Right cardiac atrium (tissue), 5 donors: ENCODE results near the gene NAPB. TPM values are rescaled to one million over a fixed set of nuclear protein-coding genes. Genes with fewer than 3 reads are reported as not detected.

Source experiments
- ATAC-seq, 2 donors: fragments of 200-7000 bp; cut with Tn5 transposase; one replicate each; pipeline versions ENCODE4 v1.8.0 to v1.9.1; 2020; ENCODE audit warnings: moderate library complexity in 2 of 2, mild to moderate bottlenecking in 1 of 2
- DNase-seq, 3 donors: peaks; one replicate each; pipeline ENCODE4 v3.0.0-alpha.2; 2020
- H3K27ac ChIP-seq: one replicate; pipeline ENCODE4 v1.5.1; 2013; ENCODE audit warnings: mild to moderate bottlenecking, low read length, control low read depth, moderate library complexity
- H3K27me3 ChIP-seq: one replicate; pipeline ENCODE4 v1.6.1; 2013; ENCODE audit not compliant: control insufficient read depth, insufficient read depth
- H3K4me1 ChIP-seq: one replicate; pipeline ENCODE4 v1.6.1; 2013; ENCODE audit warnings: low read length; ENCODE audit not compliant: control insufficient read depth, insufficient read depth
- H3K4me3 ChIP-seq: one replicate; pipeline ENCODE4 v1.5.1; 2013; ENCODE audit warnings: low read length, control low read depth
- H3K9me3 ChIP-seq: one replicate; pipeline ENCODE4 v1.6.1; 2013; ENCODE audit warnings: low read length; ENCODE audit not compliant: control insufficient read depth
- WGBS: extraction: QIAGEN DNeasy Blood & Tissue Kit; methylation state at CpG from one replicate; pipeline ENCODE4 v1.1.7; 2013; 5-methylcytosine and 5-hydroxymethylcytosine counted together
- intact Hi-C, 4 donors: fragments of 100-400 bp; cut with DNase I; formaldehyde crosslinking; loops; one replicate each; pipeline versions ENCODE4 v1.11.0 to v1.14.0; 2022 to 2023
- polyA plus RNA-seq: library from polyadenylated mRNA; stranded (reverse); fragments of 200-250 nt; gene quantifications from one replicate; pipeline ENCODE4 v1.2.3, GENCODE V29; 2013
- total RNA-seq, 4 donors: library from RNA; stranded (reverse); fragmentation: NEBNext Ultra II Directional; extraction: Animal tissue kit (Norgen Biotek cat#: 25700); gene quantifications; one replicate each; pipeline ENCODE4 v1.2.1, GENCODE V29; 2021
- donor health status: healthy with polysubstance abuse.
- donor health status: DM: no; HTN: yes; CAD: no.
- donor health status: DM: no; HTN: no; CAD: no.
- donor health status: DM: no; HTN: yes; CAD: no; lungs with severe emphysema.
- donor health status: DM: yes; HTN: yes; CAD: no.

Gene NAPB
- total and polyA plus RNA-seq, 5 donors = 4.3 to 8.7 (median 7.6) TPM

- no peaks in the 10 kb centered on the region for H3K9me3 ChIP-seq
- 81% methylated on average over 9 of the region's 9 CpGs for WGBS
- intact Hi-C loops = no loop called here
- peaks cover 2% of the 10 kb centered on the region for H3K4me1 ChIP-seq
- peak overlapping the region; percentile 16 for H3K27ac ChIP-seq
- no peaks in the 10 kb centered on the region for H3K27me3 ChIP-seq
- no peak for DNase-seq
- ATAC-seq = no peak
- H3K4me3 ChIP-seq = no peak overlapping the region
These were observed 16.0 kb upstream of the NAPB start for GRCh38 chr20:23437126-23437899.

GRCh38 chr20:23436681-23437080, 15.4 kb upstream of the NAPB start:
- Histone ChIP-seq H3K9me3 (no peaks in the 10 kb centered on the region), H3K27ac (peak overlapping the region; percentile 16), H3K4me3 (no peak overlapping the region), H3K27me3 (no peaks in the 10 kb centered on the region), H3K4me1 (peaks cover 2% of the 10 kb centered on the region)
- peak; percentile 73 to 76 for ATAC-seq
- intact Hi-C loops = no loop called here
- DNase-seq = peak in 1 of 3 donors; percentile 54
- 31% methylated on average over 3 of the region's 3 CpGs for WGBS

DNA sequence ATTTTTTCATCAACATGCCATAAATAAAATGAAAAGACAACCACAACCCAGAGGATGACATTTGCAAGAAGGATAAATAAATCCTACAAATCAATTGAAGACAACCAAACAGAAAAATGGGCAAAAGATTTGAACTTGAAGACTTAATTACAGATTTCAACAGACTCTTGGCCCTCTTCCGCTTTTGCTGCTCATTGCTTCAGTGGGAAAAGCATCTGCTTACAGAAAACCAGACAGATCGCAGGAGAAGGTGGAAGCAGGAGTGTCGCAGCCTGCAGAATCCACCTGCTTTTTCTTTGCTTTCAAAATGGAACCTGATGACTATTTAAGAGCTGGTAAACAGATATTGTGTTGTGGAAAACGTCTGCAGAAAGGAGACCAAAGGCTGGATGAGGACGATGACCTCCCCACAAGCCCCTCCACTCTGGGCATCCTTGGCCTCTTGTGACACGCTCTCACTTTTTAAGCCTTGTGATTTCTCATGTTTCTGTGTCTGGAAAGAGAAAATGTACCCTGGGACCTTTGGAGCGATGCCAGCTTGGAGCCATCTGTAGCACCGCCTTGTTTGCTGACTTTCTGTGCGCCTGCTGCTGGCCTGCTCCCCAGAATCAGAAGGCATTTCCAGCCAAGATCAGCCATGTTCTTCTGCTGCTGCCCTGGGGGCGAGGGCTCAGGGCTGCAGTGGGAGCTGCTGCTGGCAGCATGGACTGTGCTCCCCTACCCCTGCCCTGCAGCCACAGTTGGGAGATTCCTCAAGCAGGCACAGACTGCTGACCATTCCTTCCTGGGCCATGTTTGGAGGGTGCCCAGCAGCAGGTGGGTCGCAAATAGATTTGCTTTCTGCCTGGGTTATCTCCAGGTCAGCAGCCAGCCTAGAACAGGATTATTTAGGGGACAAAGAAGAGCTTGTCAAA, 14.6 kb upstream of the NAPB start:
- no peak overlapping the region for H3K4me3 ChIP-seq
- peak overlapping the region; percentile 14 for H3K27ac ChIP-seq
- WGBS = 62% methylated on average over 11 of the region's 11 CpGs
- DNase-seq (peak; percentile 55 to 90 (median 70)), ATAC-seq (peak; percentile 73 to 86)
- H3K4me1 ChIP-seq = peaks cover 2% of the 10 kb centered on the region
- H3K9me3 ChIP-seq = no peaks in the 10 kb centered on the region
- no peaks in the 10 kb centered on the region for H3K27me3 ChIP-seq
- intact Hi-C loops = no loop called here

DNA sequence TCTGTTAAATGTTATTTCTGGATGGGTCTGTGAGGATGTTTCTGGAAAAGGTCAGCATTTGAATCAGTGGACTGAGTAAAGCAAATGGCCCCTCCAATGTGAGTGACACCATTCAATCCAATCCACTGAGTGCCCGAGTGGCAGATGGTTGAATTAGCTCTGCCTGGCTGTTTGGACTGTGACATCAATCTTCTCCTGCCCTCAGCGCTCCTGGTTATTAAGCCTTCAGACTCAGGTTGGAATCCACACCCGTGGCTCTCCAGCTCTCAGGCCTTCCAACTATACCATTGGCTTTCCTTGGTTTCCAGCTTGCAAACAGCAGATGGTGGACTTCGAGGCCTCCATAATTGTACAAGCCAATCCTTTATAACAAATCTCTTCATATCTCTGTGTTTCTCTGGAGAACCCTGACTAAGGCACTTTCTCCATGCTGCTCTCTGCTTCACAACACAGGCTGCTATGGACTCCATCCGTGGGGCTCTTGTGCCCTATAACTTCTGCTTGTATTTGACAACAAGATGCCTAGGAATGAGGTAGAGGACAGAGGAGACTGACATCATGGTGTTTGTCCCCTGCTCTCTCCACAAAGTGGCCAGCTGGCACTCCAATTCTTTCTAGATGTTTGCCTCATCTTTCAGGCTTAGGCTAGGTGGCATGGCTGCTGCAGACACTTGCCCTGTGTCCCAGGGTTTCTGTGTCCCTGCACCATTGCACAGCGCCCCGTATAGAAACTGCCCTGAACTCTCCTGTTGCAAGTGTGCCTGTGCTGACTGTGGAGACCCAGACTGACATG, 13.4 kb upstream of the NAPB start:
- Histone ChIP-seq H3K27me3 (no peaks in the 10 kb centered on the region), H3K4me3 (no peak overlapping the region), H3K9me3 (no peaks in the 10 kb centered on the region), H3K4me1 (peaks cover 2% of the 10 kb centered on the region), H3K27ac (no peak overlapping the region)
- DNase-seq (no peak), ATAC-seq (no peak)
- 93% methylated on average over 7 of the region's 7 CpGs for WGBS
- intact Hi-C loops = no loop called here

DNA sequence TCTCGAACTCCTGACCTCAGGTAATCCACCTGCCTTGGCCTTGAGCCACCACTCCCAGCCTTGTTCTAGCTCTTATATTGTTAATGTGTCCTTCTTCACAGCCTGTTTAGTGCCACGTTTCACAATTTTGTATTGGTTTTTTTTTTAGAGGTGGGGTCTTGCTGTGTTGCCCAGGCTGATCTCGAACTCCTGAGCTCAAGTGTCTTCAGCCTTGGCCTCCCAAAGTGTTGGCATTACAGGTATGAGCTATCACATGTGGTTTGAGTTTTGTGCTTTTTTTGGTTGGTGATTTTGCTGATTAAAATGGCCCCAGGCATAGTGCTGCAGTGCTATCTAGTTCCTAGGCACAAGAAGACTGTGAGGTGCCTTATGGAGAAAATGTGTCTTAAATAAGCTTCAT, 12.3 kb upstream of the NAPB start:
- Histone ChIP-seq H3K27ac (no peak overlapping the region), H3K27me3 (no peaks in the 10 kb centered on the region), H3K4me1 (peaks cover 2% of the 10 kb centered on the region), H3K4me3 (no peak overlapping the region), H3K9me3 (no peaks in the 10 kb centered on the region)
- ATAC-seq (no peak), DNase-seq (no peak)
- 88% methylated on average over 3 of the region's 3 CpGs for WGBS
- intact Hi-C loops = no loop called here

DNA sequence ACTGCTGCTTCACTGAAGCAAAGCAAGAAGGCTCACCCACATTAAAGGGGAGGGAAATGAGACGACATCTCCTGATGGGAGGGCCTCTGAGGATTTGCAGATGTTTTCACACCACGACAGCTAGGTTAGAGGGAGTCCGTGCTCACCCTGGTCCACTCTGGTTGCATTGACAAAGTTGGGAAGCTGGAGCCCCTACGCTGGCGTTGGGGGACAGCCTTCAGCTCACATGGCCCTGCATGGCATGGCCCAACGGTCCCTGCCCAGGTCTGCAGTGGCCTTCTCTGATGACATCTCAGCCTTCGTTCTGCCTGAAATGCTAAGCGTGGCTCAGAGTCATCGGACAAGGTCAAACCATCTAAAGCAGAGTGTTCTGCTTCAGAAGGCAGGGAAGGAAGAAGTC, 3.8 kb upstream of the NAPB start:
- Histone ChIP-seq H3K27ac (no peak overlapping the region), H3K9me3 (no peaks in the 10 kb centered on the region), H3K4me1 (no peaks in the 10 kb centered on the region), H3K27me3 (no peaks in the 10 kb centered on the region), H3K4me3 (no peak overlapping the region)
- DNase-seq (no peak), ATAC-seq (no peak)
- intact Hi-C loops = no loop called here
- 85% methylated on average over 9 of the region's 9 CpGs for WGBS

DNA sequence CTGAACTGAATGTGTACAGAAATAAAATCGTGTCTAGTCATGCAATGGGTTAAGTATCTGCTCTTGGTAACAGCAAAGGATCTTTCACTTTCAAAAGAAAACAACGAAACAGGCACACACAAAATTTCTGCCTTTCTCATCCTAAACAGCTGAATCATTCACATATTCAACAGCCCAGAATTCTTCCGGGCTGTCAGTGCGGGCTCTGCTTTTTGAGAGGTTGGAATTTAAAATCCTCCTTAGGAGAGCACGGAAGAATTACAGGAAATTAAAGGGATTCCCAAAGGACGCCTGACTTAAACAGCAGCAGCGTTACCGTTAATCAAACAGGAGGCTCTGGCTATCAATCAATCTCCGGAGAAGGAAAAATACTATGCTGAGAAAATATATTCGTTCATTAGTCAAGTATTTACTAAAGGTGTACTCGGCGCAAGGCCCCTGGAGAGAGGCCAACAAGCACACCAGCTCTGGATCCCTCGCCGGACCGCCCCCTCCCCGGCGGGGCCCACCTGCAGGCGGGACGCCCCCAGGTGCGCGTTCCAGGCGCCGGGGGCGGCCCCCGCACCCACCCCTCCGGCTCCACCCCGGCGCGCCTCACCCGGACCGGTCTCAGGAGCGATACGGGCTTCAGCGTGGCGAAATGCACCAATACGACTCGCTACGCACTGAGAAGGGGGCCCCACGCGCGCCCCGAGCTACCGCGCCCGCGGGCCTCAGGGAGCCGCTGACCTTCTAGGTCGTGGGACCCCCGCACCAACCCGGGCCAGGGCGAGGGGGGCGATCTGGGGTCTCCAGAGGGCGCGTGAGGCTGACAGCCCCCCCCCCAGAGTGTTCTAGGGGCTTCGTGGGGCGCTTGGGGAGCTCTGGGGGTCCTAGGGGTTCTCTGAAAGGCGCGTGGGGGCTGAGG, 1.0 kb downstream of the NAPB start:
- H3K9me3 ChIP-seq = no peaks in the 10 kb centered on the region
- H3K27me3 ChIP-seq = no peaks in the 10 kb centered on the region
- H3K27ac ChIP-seq = peak overlapping the region; percentile 58
- H3K4me1 ChIP-seq = no peaks in the 10 kb centered on the region
- ATAC-seq (peak; percentile 59 to 63), DNase-seq (peak; percentile 39 to 78 (median 78))
- under 1% methylated on average over 58 of the region's 58 CpGs for WGBS
- peak overlapping the region; percentile 87 for H3K4me3 ChIP-seq
- intact Hi-C loops = no loop called here

- intact Hi-C loops = no loop called here
- ATAC-seq = no peak
- WGBS = 23% methylated on average over 5 of the region's 5 CpGs
These were observed 1.7 kb downstream of the NAPB start for GRCh38 chr20:23419657-23419994.

DNA sequence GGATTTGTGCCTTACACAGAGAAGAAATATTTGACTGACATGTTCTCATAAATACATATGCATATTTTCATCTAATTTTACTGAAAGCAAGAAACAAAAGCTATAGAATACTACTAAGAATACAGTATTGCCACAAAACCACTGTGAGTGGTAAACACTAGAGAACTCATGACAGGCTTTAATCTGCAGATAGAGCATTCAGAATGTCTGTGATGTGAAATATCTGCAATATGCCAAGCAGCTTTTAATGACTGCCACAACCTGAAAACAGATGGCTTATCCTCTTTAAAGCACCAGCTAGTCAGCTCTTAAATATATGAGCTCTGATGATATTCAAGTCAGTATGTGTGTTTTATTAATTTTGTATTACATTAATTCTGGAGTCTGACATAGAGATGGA, 3.4 kb downstream of the NAPB start:
- H3K27ac ChIP-seq = no peak overlapping the region

More at GRCh38 chr20:23419657-23419994, 1.7 kb downstream of the NAPB start:
- H3K4me3 ChIP-seq = peak overlapping the region; percentile 87
- no peak for DNase-seq
- H3K27me3 ChIP-seq = no peaks in the 10 kb centered on the region
- H3K27ac ChIP-seq = no peak overlapping the region
- H3K4me1 ChIP-seq = no peaks in the 10 kb centered on the region
- no peaks in the 10 kb centered on the region for H3K9me3 ChIP-seq

GRCh38 chr20:23415959-23416583, 5.2 kb downstream of the NAPB start:
- Histone ChIP-seq H3K4me1 (peaks cover 2% of the 10 kb centered on the region), H3K27ac (peak overlapping the region; percentile 32), H3K27me3 (no peaks in the 10 kb centered on the region), H3K9me3 (no peaks in the 10 kb centered on the region), H3K4me3 (no peak overlapping the region)
- WGBS = 69% methylated on average over 6 of the region's 6 CpGs
- ATAC-seq (no peak), DNase-seq (no peak)
- intact Hi-C loops = no loop called here

More for the DNA sequence above, 3.4 kb downstream of the NAPB start:
- intact Hi-C loops = no loop called here
- DNase-seq (no peak), ATAC-seq (no peak)
- no peak overlapping the region for H3K4me3 ChIP-seq
- H3K4me1 ChIP-seq = peaks cover under 1% of the 10 kb centered on the region
- no peaks in the 10 kb centered on the region for H3K27me3 ChIP-seq
- H3K9me3 ChIP-seq = no peaks in the 10 kb centered on the region
